Stimulated activated naive CD4-positive, alpha-beta T cell (primary cell): ENCODE data around the gene S100A16.
"Not testable (repeated sequence)": the region's sequence is repeated elsewhere in the genome, so short reads cannot be mapped to it uniquely, and the experiment has no call there.

Experiments used
- DNase-seq, 6 experiments: peaks; one replicate each; lab custom pipeline; 2025; lab: John Stamatoyannopoulos, UW

Gene S100A16

DNA sequence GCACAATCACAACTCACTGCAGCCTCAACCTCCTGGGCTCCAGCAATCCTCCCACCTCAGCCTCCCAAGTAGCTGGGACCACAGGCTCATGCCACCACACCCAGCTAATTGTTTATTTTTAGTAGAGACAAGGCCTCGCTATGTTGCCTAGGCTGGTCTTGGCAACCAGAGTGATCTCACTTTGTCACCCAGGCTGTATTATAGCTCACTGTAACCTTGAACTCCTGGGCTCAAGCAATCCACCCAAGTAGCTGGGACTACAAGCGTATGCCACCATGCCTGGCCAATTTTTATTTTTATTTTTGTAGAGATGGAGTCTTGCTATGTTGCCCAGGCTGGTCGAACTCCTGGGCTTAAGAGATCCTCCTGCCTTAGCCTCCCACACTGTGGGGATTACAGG is 50.9 kb downstream of the S100A16 start:
- DNase-seq, result not testable (repeated sequence)

DNA sequence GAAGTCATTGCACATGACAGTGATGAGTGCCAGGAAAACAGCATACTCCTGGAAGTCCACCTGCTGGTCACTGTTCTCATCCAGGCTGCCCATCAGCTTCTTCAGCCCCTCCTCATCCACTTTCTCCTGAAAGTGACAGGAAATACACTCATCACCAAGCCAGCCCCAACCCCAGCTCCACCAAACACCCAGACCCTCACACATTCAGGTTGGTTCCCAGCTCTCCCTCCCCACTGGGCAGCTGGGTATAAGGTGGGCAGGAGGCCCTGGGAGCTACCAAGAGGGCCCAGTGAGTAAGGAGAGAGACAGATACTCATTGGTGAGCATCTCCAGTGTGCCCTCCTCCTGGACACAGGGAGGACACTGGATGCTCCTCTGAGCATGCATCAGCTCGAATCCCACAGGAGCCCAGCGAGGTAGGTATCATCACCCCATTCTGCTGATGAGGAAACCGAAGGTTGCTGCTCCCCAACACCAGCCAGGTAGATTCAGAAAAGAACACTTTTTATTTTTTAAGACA is 51.4 kb downstream of the S100A16 start:
- no peak for DNase-seq

DNA sequence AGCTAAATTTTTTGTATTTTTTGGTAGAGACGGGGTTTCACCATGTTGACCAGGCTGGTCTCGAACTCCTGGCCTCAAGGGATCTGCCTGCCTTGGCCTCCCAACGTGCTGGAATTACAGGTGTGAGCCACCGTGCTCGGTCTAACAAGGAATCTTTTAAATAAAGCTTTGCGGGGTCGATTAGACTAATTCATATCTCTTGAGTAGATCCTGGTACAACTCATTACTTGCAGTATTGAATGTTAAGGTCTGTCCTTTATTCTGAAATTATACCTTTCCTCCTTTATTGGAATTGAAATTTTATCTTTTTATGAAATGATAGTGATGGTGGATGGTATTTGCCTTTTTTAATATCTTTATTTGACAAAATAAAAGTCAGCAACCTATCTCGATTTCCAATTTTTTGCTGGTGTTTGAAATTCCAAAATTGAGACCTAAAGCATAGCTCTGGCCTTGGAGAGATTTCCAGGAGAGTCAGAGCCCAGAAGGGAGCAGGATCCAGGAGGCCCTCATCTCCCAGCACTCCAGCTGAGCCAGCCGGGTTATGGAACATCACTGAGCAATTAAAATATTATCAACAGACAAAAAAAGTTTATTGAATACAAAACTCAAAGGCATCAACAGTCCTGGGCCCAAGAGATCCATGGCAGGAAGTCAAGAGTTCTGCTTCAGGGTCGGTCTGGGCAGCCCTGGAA is 52.0 kb downstream of the S100A16 start:
- no peak for DNase-seq

DNA sequence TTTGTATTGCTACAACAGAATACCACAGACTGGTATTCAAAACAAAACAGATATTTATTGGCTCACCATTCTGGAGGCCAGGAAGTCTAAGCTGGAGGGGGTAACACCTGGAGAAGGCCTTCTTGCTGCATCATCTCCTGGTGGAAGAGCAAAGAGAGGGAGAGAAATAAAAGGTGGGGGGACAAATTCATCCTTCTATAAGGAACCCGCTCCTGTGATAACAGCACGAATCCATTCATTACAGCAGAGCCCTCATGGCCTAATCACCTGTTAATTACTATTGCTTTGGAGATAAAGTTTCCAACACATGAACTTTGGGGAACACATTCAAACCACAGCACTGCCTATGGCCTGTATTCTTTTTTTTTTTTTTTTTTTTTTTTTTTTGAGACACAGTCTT is 52.7 kb downstream of the S100A16 start:
- DNase-seq, result no peak

DNA sequence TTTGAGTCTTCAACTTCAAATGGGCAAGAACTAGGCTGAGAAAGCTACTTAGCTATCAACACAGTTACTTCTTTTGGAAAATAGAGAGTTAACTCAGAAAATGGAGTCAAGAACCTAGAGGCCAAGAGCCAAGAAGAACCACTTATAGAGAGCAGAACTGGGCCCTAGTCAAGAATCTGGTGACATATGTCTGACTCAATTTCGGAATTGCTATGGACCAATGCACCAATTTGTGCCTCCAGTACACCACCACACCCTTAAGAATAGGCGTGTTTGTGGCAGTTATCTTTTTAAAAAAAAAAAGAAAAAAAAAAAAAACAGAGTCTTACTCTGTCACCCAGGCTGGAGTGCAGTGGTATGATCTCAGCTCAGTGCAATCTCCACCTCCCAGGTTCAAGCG is 55.1 kb downstream of the S100A16 start:
- no peak for DNase-seq
